ELR (cell line): Measurements from ENCODE around the gene WDR48.
A peak's percentile ranks its signal among the peaks of the same experiment; 100 is the strongest.

Experiments
- DNase-seq: peaks from one replicate; pipeline ENCODE4 v3.0.0-alpha.2; 2015; ENCODE audit warnings: low read depth

The WDR48 gene

DNA sequence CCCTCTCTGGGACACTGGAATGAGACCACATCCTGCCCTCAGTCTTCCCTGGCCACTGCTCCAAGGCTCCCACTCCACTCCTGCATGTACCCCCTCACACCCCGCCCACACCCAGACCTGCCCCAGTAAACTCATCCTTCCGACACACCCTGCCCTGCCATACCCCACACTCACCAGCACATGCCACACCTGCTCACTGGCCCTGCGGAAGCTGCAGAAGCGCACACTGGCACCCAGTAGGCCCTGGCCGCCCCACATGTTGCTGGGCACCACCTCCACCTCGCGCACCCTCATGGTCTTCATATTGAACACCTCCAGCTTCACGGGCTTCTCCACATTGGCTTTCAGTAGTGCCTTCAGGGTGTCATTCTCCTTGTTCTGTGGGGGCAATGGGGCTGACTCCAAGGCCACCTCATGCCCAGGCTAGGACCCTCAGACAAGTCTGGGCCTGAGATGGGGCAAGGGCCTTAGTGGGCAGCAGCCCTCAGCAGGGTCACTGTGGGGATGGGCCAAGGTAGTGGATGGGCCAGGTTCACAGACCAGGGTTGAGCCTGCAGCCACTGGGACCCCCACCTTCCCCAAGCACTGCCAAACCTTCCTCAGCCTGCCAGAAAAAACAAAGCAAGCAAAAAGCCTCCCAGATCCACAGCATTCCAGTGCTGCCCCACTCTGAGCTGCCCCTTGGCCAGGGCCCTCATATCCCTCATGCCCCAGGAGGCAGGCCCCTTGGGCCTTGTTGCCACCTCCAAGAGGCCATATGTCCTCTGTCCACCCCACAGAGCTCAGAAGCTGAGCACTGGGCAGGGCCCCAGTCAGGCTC lies 50.9 kb downstream of the WDR48 start:
- no peak for DNase-seq

DNA sequence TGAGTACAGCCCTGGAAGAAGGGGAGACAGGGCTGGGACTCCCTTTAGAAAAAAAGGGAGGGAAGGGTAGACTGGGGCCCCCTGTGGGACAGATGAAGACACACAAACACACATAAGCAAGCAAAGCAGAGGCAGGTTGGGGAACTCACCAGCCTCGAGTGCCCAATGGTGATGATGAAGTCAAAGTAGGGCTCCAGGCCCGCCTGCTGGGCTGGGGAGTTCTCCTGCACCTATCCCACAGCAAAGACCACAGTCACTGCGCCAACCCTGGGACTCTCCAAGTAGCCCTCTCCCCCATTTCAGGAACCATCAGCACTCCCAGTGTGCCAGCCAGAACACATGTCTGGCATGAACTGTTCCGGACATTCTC lies 51.5 kb downstream of the WDR48 start:
- peak; percentile 6 for DNase-seq

DNA sequence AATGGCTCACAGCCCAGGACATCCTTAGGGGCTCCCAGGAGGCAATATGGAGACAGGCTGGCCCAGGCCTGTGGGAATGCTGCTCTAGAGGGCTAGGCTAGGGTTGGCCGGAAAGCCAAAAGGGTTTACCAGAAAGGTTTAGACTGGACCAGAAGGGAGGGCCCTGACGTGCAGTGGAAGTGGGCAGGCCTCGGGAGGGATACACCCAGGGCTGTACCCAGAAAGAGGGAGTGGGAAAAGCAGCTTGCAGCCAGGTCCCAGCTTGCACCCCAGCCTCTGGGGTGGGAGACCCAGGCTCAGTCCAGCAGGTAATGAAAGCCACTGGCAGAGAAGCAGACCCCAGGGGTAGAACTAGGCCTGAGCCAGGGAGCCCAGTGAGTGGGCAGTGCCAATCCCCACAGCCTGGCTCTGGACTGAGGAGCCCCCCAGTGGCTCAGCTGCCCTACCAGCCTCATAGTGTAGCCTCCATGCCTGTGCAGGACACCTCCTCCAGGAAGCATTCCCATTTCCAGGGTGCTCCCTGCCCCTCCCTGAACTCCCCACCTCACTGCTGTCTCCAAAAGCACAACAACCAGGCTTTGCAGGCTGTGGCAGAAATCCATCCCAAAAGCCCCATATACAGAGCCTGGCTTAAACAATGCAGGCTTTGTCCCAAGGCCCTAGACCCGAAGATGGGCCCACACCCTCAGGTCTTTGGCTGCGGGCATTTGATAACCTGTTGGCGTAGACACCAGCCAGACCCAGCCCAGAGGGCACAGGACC lies 52.2 kb downstream of the WDR48 start:
- DNase-seq = no peak

DNA sequence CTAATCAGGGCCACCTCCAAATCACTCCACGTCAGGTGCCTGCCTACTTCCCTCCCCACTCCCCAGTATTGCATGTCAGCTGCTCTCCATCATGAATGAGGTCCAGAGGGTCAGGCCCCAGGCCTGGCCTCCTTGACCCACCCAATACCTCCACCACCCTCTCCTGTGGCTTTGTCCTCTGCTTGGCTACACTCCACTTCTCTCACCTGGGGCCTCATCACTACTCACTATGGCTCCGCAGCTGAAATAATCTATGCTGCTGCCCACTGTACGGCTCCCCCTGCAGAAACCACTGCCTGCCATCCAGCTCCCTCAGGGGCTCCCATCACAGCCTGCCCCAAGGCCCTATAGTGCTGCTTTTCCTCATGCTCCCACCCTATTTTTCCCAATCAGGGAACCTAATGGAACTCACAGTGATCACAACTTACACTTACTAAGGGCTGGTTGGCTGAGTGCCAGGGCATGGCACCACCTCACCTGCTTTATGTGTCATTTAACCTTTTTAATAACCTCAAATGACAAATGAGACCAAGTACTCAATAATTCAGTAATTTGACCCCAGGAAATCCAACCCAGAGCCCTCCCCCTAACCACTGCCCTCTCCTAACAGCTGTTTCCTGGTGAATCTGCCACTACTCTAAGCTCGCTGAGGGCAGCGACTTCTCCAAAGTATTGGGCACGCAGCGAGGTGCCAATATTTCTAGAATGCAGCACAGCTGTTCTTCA lies 53.3 kb downstream of the WDR48 start:
- DNase-seq = no peak

DNA sequence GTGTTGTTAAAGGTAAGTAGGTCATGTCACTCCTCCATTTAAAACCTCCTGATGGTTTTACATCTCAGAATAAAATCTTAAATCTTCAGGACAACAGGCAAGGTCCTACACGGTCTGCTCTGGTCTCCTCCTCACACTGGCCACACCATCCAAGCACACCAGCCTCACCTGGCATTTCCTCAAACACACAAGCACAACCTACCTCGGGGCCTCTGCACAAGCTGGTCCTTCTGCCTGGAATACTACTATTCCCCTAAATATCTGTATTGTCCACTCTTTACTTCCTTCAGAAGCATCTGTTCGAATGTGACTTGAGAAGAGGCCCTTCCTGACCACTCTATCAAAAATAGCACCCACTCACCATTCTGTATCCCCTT lies 53.9 kb downstream of the WDR48 start:
- DNase-seq = no peak

DNA sequence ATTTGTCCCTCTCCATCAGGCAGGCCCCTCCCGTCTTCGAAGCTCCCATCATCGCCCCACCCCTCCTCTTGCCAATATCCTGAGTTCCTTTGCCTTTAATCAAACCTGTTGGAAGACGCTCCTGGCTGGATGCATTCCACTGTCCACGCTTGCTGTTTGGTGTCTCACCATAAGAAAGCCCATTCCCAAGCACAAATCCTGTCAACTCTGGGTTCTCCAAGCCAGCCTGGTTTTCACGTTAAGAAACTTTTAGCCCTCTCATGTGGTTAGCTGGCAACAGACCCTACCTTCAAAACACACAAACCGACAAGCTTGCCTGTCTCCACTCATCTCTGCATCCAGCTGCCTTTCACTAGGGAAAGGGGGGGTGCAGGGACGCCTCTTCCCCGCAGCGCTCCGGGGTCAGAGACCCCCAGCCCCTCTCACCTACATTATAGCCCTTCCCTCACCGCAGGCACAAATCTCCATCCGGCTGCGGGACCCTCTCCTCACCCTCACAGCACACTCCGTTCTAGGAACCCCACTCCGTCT lies 54.5 kb downstream of the WDR48 start:
- peak; percentile 56 for DNase-seq

DNA sequence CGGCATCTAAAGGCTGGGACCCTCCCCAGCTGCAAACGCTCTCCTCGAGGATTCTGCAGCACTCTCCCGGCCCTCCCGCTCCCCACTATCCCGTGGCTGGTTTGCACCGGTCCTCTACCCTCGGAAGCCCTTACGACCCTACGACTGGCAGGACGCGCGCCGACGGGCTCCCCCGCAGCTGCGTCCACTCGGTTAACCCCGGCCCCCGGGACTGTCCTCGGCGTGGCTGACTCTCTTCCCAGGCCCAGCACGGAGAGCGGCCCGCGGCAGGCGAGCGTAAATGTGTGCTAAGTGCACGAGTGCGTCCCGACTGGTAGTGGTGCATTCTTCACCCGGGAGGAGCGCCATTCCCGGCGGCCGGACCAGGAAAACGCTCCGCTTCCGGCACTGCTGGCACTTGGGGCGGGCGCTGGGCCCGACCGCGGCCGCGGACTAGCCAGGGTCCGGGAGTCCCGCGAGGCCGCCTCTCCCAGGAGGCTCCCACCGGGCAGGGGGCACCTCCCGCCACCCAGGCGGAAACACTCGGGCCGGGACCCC lies 55.1 kb downstream of the WDR48 start:
- peak; percentile 64 for DNase-seq

DNA sequence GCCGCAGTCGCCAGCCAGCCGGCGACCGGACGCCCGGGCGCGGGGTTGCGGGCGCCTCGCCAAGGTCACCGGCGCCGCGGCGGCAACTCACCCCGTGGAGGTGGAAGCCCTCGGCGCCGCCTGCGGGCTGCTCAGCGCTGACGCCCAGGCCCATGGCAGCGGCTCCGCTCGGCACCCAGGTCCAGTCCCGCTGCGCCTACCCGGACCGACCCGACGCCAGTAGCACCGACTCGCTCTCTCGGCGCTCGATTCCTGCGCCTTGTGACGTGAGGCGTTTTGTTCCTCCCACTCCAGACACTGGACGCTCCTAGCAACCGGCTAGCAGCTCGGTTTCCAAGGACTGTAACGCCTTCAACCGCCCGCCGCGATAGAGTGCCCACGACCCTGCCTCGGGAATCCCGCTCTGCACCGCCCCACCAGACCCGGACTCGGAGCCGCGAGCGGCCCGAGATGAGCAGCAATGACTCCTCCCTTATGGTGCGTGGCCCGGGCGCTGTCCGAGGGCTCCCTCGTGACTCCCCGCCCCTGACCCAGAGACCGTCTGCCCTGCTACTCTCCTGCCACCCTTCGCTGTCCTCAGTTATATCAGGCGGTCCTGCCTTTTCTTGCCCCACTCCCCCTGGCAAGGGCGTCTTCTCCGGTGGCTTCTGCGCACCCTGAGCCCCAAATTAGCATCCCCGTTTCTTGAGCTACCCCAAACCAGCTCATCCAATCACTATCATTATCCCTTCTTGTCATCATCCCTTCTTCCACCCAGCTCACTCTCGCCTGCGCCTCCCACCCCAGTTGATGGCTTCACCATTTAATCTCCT lies 55.8 kb downstream of the WDR48 start, which contains the start of the genes GORASP1 and TTC21A:
TSS of gene GORASP1 (minus strand) at position 240 of the 812 bp plus-strand sequence. CDS start at position 154, 86 bp downstream.
TSS of gene TTC21A (plus strand) at position 293 of the 812 bp plus-strand sequence. CDS start at position 451, 158 bp downstream.
- DNase-seq = peak; percentile 85

DNA sequence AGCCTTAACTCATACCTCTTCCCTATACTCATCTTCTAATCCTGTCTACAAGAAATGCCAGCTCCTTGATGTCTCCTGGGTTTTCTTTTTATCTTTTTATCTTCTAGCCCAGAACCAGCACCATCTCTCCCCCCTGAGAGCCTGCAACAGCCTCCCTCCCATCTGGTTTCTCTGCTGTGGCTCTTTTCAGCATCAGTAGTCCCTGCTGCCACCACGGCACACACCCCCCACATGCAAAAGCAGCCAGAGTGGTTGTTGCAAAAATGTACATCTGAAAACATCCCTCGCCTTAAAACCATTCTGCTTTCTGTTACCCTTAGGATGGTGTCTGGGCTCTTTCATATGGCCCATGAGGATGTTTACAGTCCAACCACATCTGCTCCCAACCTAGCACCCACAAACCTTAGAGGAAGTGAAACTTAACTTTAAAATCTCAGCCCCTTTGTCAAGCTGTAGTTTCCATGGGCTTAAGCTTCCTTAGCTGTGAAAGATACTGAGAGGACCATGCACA lies 56.4 kb downstream of the WDR48 start:
- no peak for DNase-seq

DNA sequence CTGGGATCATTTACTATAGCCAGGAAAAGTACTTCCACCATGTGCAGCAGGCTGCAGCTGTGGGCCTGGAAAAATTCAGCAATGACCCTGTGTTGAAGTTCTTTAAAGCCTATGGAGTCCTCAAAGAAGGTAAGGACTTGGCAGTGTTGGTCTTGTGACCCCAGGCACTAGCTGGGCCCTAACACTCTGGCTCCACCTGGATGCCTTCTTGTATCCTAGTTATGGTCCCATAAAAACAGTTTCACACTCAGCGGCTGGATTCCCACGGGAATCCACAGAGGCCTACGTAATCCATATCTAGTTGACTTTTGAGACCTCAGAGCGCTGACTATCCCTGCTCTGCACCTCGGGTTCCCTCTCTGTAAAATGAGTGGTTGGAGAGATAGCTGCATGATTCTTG lies 57.3 kb downstream of the WDR48 start:
- DNase-seq = no peak

DNA sequence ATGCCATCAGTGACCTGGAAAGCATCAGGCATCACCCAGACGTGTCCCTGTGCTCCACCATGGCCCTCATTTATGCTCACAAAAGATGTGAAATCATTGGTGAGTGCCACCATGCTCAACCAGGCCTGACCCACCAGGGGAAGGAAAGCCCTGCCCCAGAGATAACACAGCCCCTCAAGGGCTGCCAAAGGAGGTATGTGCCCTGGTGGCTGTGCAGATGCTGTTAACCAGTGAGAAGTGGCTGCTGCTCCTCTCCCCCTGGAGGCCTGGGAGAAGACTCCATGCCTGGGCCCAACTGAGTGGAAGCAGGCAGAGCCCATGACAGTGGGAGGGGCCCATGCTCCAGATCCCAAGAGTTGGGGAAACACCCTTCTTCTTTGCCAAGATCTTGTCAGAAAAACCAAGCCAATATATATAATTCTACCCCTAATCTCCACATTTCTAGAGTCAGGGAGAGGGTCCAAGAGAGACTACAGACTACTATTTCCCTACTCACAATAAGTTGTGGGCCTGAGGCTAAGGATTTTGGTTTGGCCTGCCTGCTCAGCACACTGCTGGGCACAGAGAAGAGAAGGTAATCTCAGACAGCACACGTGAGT lies 58.3 kb downstream of the WDR48 start:
- peak; percentile 13 for DNase-seq

DNA sequence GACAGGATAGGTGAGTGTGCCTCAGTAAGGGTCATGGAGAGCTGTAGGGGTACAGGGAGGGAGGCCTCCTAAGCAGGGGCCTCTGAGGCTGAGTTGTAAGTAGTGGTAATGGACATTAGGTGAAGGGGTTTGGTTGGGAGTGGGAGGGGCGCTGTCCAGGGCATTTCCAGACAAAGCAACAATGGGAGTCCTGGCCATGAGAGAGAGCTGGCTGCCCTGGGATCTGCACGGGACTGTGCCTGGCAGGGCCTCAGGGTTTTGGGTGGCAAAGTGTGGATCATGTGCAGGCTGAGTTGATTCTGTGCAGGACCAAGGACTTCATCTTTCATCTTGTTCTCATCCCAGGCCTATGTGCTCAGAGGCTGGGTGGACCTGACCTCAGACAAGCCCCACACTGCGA lies 60.3 kb downstream of the WDR48 start:
- DNase-seq = no peak

DNA sequence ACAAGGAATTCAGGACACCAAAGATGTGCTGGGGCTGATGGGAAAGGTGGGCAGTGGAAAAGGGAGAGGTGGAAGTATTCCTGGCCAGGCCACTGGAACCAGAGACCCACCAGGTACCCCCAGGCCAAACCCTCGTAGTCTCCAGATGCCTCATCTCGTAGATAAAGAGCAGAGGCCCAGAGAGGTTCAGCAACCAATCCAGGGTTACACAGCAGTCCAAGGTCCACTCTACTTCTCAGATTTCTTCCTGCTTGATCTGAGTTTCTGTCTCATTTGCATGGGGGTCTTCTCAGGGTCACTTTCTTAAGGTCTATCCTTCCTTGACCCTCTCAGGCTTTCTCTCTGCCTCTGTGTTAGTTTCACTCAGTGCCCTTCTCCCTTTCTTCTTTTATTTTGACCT lies 60.7 kb downstream of the WDR48 start:
- no peak for DNase-seq

DNA sequence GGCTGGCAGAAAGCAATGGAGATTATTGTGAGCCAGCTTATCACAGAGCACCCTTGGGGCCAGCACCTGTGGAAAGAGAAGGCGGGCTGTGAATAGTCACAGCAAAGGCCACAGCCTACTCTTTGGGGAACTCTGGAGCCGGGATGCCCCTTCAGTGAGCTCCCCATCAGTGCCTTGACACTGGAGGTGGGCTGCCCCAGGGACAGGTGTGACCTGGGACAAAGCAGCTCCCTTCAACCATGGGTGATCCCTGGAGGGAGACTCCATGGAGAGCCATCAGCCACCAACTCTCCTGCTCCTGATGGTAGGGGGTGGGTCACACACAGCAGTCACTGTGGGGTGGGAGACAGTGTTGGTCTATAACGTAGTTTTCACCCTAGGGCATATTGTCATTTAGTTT lies 61.5 kb downstream of the WDR48 start:
- no peak for DNase-seq

DNA sequence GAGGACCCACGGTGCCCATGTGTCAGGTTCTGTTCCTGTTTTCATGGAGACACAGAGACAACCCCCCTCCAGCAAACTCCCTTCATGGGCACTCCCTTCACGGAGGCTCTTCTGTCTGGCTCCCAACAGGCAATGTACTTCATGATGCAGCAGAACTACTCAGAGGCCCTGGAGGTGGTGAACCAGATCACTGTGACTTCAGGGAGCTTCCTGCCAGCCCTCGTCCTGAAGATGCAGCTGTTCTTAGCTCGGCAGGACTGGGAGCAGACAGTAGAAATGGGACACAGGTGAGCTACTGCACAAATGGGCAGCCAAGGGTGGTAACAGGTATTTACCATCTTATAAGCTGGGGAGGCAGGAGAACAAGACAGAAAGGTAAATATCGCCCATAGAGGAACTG lies 62.6 kb downstream of the WDR48 start:
- no peak for DNase-seq

DNA sequence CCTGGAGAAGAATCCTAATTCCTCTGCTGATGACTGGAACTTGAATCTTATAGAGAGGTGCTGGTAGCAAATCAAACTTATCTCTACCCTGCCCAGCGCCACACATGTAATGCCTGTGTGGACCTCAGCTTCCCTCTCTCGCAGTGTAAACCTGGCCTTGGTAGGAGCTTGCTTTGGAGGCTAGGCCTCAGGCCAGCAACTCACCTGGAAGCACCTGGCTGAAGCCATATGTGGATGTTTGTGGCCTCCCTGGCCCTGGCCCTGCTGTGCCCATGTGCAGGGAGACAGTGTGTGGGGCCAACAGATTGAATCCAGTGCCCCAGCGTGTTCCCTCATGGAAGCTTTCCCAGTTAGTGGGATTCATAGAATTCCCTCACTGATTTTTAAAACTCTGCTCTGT lies 64.1 kb downstream of the WDR48 start:
- DNase-seq = no peak

DNA sequence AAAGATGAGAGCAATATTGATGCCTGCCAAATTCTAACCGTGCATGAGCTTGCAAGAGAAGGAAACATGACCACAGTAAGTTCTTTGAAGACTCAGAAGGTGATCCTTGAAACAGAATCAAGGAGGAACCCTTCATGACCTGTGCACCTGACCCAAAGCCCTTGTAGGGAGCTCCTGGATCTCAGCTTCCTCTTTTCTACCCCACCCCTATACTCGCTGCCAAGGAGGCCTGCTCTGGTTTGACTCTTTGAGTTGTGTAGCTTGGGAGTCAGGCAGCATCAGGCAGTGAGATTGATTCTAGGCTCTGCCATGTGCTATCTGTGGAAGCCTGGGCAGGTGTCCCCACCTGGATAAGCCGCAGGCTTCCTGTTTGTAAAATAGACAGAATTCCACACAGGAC lies 66.3 kb downstream of the WDR48 start:
- no peak for DNase-seq

DNA sequence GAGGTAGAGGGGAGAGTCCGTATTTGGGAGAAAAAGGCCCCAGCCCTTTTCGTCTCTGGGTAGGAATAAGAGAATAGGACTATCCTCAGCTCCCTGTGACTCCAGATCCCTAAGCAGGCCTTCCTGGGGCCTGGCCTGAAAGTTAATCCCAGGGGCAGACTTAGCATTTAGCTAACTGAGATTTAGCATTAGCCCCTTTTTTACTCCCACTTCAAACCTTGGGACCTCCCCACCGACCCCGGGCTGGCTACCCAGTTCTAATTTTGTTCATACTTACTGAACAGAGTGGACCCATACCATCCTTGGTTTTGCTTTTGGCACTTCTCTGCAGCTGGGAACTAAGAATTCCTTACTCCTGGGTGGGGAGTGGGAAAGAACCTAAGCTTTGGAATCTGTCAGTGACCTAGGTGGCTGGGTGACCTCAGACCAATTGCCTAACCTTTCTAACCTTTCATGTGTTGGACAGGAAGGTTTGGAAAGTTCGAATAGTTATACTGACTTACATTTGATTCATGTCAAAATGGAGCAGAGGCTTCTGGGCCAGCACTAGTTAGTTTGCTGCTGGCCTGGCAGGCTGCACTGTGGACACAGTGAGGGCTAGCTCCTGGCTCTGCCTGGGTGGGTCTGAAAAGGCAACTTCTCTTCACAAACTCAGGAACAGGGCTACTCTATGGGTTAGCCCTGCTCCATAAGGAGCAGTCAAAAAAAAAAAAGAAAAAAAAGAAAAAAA lies 67.3 kb downstream of the WDR48 start:
- DNase-seq = no peak

DNA sequence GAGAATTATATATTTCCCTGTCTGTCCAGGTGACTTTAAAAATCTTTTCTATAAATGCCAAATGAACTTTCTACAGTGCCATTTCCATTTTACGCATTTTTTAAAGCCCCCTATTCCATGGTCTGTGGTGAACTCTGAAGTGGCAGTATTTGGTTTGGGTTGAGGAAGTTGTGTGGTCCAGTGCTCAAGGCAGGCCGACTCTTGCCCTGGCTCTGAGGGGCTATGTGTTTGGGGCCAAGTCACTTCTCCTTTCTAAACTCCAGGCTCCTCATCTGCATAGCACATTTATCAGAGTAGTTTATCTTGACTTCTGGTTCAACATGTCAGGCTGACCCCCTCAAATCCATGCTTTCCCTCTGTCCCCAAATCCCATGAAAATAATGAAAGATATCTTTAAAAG lies 69.8 kb downstream of the WDR48 start:
- DNase-seq = no peak

DNA sequence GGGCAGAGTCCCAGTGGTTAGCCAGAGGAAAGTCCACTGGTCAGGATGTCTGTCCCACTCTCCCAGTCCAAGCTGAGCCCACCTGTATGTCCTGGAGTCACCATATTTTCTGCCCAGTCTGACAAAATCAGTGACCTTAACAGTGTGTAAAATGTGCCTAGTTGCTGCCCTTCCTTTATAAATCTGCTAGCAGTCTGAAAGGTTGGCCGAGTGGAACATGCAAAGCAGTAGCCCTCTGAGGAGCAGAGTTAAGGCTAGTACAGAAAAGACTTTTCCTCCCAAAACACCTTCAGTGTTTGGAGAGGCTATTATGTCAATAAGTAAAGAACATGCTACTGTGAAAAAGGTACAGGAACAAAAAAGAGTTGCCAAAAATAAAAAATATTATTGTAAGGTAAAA lies 71.0 kb downstream of the WDR48 start:
- no peak for DNase-seq
